Measurements from ENCODE around the gene CCNY.
"Not testable (repeated sequence)": the region's sequence is repeated elsewhere in the genome, so short reads cannot be mapped to it uniquely, and the experiment has no call there.

CCNY gene

GRCh38 chr10:35517431-35518181 lies 181.3 kb downstream of the CCNY start:
- DNase-seq (ENCODE audit: low read depth in 2 of 2), result no peak

- not testable (repeated sequence) for DNase-seq (ENCODE audit: low read depth in 2 of 2)
These were observed 181.9 kb downstream of the CCNY start for GRCh38 chr10:35518187-35518586.

- no peak for DNase-seq (ENCODE audit: low read depth in 2 of 2)
These were observed 184.7 kb downstream of the CCNY start for GRCh38 chr10:35520996-35521395.

- no peak for DNase-seq (ENCODE audit: low read depth in 2 of 2)
These were observed 187.4 kb downstream of the CCNY start for GRCh38 chr10:35523670-35524225.

- no peak for DNase-seq (ENCODE audit: low read depth in 2 of 2)
These were observed 190.4 kb downstream of the CCNY start for GRCh38 chr10:35526746-35527145.

GRCh38 chr10:35532141-35532540 lies 195.8 kb downstream of the CCNY start:
- DNase-seq (ENCODE audit: low read depth in 2 of 2), result no peak

GRCh38 chr10:35533565-35533964 lies 197.3 kb downstream of the CCNY start:
- DNase-seq (ENCODE audit: low read depth in 2 of 2), result peak; percentile 23 to 29

GRCh38 chr10:35535136-35535535 lies 198.8 kb downstream of the CCNY start:
- no peak for DNase-seq (ENCODE audit: low read depth in 2 of 2)

- DNase-seq (ENCODE audit: low read depth in 2 of 2), result no peak
These were observed 200.5 kb downstream of the CCNY start for GRCh38 chr10:35536789-35537188.

- not testable (repeated sequence) for DNase-seq (ENCODE audit: low read depth in 2 of 2)
These were observed 201.6 kb downstream of the CCNY start for GRCh38 chr10:35537925-35538324.

- DNase-seq (ENCODE audit: low read depth in 2 of 2), result no peak
These were observed 204.2 kb downstream of the CCNY start for GRCh38 chr10:35540296-35541164.

GRCh38 chr10:35541720-35542119 lies 205.4 kb downstream of the CCNY start:
- DNase-seq (ENCODE audit: low read depth in 2 of 2), result no peak

- DNase-seq (ENCODE audit: low read depth in 2 of 2), result no peak
These were observed 206.0 kb downstream of the CCNY start for GRCh38 chr10:35542303-35542702.

GRCh38 chr10:35545079-35545657 lies 208.9 kb downstream of the CCNY start:
- DNase-seq (ENCODE audit: low read depth in 2 of 2), result no peak

- DNase-seq (ENCODE audit: low read depth in 2 of 2), result peak; percentile 7 to 12
These were observed 209.7 kb downstream of the CCNY start for GRCh38 chr10:35545878-35546590.

- DNase-seq (ENCODE audit: low read depth in 2 of 2), result no peak
These were observed 210.5 kb downstream of the CCNY start for GRCh38 chr10:35546824-35547225.

GRCh38 chr10:35552650-35553342 lies 216.5 kb downstream of the CCNY start:
- no peak for DNase-seq (ENCODE audit: low read depth in 2 of 2)

GRCh38 chr10:35554036-35554435 lies 217.7 kb downstream of the CCNY start:
- DNase-seq (ENCODE audit: low read depth in 2 of 2), result no peak

GRCh38 chr10:35554461-35555056 lies 218.2 kb downstream of the CCNY start:
- DNase-seq (ENCODE audit: low read depth in 2 of 2), result no peak
